Frontal cortex (tissue), 4 donors: Measurements from ENCODE around the gene TRPM2. TPM values are rescaled to one million over a fixed set of nuclear protein-coding genes. Genes with fewer than 3 reads are reported as not detected.

ENCODE experiments used
- DNase-seq, 2 donors: peaks; one replicate each; pipeline ENCODE4 v3.0.0; 2012; ENCODE audit warnings: low spot score in 2 of 2
- FAIRE-seq: peaks from 2 replicates; lab custom pipeline; 2012; peaks lifted over from hg19 to GRCh38; lab: Jason Lieb, UNC
- total RNA-seq: library from RNA; depleted of rRNA; stranded (reverse); fragments of >200 nt; gene quantifications from one replicate; pipeline ENCODE4 v1.2.3, GENCODE V29; 2014
- donor health status: control.
- donor health status: control.
- donor health status: control.

The TRPM2 gene
- total RNA-seq, 1 donor from 2014 or later: 1.6 TPM

DNA sequence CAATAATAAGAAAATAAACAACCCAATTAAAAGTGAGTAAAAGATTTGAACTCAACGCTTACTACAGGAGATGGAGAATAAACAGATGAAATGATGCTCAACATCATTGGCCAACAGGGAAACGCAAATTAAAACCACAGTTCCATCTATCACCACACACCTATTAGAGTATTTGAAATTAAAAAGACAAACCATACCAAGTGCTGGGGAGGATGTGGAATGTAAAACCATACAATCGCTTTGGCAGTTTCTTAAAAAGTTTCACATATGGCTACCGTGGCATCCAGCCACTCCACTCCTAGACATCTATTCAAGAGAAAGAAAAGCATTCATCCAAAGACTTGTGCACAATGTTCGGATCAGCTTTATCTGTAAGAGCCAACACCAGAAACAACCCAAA lies 100.6 kb downstream of the TRPM2 start:
- no peak for FAIRE-seq
- DNase-seq: no peak

DNA sequence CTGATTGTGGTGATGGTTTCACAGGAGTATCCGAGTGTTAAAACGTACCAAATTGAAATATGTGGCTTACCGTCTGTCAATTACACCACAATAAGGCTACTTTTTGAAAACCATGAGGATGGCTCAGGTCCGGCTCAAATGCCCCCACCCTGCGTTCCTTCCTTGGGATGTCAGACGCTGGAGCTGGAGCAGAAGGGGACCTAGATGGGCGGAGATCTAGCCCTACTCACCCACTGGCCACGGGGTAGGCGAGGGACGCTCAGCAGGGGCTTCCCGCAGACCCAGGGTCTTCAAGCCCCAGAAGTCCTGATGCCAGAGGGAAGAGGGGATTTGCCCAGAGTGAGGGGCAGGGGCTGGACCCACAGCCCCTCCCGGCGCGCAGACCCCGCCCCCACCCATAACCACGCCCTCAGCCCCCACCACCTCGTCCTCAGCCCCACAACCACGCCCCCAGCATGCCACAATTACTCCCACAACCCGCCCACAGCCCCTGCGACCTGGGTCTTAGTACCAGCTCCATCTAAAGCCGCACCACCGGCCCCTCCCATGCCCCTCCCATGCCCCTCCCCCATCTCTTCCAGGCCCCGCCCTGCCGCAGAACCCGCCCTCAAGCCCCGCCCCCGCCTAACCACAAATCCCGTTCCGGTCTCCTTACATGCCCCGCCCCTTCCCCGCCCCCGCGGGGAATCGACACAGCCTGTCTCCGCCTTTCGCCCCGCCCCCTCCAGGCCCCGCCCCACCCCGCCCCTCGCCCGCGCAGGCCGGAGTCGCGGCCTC lies 101.5 kb downstream of the TRPM2 start, which contains the start of gene LRRC3:
TSS of gene LRRC3 (plus strand) at position 764 of the 777 bp plus-strand sequence. CDS start 1,135 bp downstream, outside the sequence.
- DNase-seq (peak; percentile 66 to 84), FAIRE-seq (no peak)

DNA sequence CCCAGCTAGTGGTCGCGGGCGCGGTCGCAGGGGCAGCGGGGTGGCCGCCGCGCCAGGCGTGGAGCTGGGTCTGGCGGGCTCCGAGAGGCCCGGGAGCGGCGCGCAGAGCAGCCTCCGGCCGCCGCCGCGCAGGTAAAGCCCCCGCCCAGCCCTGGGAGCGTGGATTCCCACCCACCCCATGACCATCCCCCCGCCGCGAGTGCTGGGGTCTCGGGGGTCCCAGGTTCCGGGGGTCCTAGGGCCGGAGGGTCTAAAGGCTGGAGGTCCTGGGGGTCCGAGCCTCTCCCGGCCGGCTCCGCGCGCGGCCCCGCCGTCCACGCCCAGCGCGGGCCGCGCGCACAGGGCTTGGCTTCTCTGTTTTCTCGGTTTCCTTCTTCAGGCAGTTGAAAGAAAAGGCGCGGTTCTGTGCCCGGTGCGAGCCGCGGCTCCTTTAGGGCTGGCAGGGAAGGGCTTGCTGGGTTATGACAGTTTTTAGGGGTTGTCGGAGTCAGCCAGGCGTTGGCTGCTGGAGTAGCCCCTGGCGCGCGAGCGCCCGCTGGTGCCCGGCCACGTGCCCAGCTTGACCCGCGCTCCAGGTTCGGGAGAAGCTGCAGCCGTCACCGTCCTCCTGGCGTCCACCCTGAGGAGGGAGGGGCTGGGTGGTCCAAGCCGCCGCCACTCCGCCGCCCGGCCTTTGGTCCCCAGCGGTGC lies 102.2 kb downstream of the TRPM2 start:
- no peak for FAIRE-seq
- peak in 1 of 2 donors; percentile 43 for DNase-seq

DNA sequence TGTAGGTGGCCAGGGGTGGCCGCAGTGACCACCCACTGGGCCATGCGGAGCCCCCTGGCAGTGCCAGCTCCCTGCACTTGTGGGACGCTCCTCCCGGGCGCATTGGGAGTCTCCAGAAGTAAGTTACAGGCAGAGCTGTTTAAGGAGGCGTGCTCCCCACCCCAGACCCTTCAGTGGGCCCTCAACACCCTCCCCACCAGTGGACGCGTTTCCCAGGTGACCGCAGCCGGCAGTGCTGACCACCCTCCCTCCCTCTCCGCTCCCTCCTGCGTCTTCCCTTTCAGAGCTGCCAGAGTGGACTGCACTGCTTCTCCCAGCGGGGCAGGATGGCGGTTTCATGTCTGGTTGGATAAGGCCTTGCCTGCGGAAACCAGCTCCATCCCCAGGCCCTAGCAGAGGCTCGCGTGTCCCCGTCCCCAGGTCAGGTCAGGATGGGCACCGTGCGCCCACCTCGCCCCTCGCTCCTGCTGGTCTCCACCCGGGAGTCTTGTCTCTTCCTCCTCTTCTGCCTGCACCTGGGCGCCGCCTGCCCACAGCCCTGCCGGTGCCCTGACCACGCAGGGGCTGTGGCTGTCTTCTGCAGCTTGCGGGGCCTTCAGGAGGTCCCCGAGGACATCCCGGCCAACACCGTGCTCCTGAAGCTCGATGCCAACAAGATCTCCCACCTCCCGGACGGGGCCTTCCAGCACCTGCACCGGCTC lies 102.9 kb downstream of the TRPM2 start:
- DNase-seq (no peak), FAIRE-seq (no peak)

DNA sequence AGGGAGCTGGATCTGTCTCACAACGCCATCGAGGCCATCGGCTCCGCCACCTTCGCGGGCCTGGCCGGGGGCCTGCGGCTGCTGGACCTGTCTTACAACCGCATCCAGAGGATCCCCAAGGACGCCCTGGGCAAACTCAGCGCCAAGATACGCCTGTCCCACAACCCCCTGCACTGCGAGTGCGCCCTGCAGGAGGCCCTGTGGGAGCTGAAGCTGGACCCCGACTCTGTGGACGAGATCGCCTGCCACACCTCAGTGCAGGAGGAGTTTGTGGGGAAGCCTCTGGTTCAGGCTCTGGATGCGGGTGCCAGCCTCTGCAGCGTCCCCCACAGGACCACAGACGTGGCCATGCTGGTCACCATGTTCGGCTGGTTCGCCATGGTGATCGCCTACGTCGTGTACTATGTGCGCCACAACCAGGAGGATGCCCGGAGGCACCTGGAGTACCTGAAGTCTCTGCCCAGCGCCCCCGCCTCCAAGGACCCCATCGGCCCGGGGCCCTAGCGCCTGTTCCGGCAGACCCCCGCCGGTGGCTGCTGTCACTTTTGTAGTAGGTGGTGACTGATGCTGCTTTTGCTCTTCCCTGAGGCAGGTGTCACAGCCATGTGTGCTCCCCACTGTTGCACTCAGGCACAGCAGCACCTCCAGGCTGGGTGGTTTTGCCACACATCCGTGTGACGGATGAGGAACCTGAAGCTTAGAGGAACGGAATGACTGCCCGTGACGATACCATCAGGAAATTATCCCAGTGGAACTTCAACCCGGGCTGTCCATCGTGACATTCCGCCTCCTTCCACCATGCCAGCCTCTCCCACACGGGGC lies 103.7 kb downstream of the TRPM2 start:
- no peak for FAIRE-seq
- no peak for DNase-seq

DNA sequence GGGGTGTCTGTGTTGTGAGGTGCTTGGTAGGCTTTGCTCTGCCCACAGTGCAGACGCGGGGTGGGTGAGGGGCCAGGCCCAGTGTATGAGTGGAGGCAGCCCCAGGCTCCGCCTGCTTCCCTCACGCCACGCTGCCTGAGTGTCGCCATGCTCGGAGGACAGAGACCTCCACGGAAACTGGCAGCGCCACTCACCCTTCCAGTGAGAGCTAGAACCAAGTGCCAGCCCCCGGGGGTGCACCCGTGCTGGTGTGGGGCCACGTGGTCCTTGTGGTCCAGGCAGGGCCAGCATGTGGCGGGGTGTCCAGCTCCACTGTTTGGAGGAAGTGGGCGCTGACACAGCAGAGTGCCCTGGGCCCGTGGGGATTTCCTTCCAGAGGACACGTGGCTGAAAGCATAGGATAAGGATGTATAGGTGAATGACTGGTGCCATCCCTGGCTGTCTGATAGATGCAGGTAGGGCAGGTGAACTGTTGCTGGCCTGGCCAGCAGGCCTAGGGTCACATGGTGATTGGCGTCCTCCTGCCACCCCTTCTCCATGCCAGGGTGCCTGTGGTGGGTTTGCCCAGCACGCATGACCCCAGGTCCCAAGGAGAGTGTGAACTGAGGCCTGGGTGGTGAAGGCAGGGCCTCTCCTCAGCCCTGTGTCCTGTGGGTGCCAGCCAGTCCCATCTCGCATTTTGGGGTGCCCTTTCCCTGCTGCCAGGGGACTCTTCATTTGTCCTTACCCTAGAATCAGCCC lies 105.7 kb downstream of the TRPM2 start:
- DNase-seq (no peak), FAIRE-seq (no peak)

DNA sequence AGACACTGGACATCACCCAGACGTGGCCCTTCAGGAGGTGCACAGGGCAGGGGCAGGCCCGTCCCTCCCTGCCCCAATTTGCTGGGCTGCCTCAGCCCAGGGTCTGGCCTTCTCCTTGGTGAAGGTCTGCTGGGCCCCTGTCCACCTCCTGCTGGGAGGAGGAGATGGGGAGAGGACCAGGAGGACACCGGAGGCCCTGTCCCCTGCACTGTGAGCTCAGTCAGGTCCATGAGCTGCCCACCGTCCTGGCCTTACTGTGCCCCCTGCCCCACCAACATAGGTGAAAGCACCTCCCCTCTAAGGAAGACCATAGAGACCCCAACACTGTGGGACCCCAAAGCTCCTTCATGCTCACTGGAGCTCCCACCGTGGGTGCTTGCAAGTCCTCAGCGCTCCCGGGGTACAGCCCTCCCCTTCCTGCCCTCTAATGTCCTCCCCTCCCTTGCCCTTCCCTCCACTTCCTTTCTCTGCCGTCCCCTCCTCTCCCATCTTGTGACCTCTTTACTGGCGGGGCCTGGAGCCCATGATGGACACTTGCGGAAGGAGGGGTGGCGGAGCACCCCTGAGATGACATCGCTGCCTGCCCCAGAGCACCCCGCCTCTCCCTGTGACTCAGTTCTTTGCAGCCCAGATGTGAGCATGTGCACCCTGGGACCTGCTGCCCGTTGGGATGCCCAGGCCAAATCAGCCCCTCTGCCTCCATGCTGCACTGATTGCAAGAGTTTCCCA lies 106.5 kb downstream of the TRPM2 start:
- DNase-seq (no peak), FAIRE-seq (no peak)

DNA sequence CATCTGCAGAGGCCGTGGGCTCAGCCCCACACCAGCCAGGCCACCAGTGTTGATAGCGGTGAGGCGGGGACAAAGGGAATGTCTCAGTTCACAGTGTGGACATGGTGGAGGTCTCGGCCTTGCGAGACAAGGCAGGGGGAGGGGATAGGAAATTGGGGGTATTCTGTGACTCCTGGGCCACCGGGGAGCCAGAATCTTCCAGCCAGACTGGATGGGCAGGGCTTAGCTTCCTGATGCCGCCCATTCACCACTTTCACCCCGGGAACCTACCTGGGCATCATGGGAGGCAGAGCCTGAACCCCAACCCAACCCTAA lies 107.0 kb downstream of the TRPM2 start:
- DNase-seq: no peak
- FAIRE-seq: no peak

DNA sequence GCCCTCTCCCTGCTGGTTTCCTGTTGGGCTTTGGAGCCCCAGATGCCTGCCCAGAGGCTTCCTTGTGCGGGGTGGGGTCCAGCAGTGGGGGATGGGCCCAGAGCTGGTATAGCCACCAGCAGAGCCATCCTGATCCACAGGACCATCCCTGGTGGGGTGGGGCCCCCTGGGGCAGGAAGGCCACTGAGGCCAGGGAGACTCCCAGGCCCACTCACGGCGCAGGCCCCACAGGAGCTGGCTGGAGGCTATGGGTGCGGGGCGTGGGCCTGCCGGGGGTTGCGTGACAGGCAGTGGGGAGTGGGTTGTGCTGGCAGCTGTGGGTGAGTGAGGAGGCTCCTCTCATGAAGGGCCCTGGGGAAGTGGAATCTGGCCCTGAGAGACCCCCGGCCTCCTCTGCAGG lies 107.6 kb downstream of the TRPM2 start:
- no peak for DNase-seq
- no peak for FAIRE-seq

DNA sequence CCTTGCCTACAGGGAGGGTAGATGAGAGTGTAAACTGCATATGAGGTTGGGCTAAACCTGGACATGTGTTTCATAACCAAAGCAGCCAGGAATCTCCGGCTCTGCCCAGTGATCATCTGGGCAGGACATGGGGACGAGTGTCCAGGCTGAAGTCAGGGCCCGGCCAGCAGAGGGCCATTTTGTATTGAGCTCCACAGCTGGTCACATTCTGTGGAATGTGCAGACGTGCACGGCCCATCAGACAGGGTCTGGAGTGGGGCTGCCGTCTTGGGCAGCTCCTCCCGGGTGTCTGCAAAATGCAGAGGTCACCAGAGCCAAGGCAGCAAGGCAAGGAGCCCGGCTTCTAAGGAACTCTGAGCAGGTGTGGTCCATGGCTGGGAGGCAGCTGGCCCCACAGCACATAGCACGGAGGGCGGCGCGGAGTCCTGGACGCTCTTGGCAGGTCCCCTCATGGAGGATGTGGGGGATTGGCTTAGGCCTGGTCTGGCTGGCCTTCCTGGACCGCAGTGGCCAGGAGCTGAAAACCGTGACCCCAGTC lies 108.1 kb downstream of the TRPM2 start:
- no peak for DNase-seq
- FAIRE-seq: no peak

DNA sequence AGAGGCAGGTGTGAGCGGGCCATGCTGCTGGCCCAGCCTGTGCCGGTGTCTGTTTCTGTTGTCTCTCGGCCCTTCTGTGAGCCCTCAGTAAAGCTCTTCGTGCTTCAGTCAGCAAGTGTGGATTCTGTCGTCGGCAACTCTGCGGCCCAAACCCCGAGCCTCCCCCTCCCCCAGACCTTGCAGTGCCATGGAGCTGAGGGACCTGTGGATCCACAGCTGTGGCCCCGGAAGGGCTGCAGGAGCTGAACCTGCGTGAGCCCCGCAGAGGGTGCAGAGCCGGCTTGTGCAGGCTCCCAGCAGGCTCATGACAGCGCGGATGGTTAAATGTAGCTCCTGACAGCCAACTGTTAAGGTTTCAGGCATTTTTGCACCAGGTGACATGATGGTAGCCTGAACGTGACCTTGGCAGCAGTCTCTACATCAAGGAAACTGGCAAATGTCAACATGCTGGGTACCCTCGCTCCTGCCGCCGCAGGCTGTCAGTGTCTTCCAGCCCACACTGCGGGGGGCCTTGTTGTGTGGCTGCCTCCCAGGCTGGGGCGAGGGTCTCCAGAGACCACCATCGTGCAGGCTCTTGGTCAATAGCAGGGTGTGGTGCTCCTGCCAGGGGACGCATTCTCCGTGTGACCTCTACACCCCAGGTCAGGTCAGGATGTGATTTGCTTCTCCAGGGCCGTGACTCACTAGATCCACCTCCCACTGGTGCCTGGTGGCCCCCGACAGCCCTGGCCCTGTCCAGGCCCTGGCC lies 108.8 kb downstream of the TRPM2 start:
- FAIRE-seq: no peak
- no peak for DNase-seq

DNA sequence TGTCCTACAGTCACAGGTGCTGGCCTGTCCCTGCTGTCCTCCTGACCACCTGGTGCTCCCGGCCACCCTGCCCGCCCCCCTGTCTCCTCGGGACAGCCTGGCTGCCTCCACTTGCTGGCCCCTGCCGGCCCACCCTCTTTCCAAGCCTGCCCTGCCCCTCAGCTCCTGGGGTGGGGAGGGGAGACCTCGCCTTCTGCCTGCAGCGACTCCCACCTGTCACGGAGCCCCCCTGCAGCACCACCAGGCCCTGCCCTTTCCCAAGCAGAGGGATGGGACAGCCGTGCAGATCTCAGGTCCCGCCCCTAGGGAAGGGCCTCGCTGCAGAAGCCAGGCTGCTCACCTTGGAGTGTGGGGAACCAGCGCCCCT lies 109.4 kb downstream of the TRPM2 start:
- DNase-seq (no peak), FAIRE-seq (no peak)

DNA sequence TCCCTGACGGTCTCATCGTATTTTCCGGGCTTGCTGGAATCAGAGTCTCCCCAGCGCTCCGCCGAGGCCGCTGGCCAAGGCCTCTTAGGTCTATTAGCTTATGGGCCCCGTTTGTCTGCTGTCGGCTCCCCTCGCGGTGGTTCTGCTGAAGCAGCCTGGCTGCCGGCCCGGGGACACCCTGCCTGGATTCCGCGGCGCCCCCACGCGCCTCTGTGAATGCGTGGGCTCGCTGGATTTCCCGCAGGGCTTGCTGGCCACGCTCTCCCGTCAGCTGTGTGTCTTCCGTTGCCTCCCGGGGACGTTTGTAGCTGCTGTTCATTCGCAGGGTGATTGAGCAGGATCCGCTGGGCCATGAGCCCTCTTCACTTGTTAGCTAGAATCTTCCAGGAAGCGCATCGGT lies 110.3 kb downstream of the TRPM2 start:
- FAIRE-seq (no peak), DNase-seq (peak in 1 of 2 donors; percentile 58)

DNA sequence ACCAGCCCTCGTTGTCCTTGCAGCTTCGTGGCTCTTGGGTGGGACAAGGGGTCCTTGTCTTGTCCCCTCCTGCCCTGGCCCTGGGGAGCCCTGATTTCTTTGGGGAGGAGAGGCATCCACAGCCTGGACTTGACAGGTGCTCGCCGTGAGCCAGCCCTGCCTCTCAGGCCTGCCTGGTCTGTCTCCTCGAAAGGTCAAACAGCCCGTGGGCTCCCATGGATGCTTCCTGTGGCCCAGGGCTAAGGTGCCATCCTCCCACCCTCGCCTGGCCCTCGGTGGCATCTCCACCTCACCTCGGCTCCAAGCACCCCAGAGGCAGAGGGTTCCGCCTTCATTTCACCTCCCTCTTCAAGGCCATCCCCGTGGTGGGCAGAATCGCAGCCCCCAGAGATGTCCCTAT lies 110.9 kb downstream of the TRPM2 start:
- FAIRE-seq (no peak), DNase-seq (no peak)

DNA sequence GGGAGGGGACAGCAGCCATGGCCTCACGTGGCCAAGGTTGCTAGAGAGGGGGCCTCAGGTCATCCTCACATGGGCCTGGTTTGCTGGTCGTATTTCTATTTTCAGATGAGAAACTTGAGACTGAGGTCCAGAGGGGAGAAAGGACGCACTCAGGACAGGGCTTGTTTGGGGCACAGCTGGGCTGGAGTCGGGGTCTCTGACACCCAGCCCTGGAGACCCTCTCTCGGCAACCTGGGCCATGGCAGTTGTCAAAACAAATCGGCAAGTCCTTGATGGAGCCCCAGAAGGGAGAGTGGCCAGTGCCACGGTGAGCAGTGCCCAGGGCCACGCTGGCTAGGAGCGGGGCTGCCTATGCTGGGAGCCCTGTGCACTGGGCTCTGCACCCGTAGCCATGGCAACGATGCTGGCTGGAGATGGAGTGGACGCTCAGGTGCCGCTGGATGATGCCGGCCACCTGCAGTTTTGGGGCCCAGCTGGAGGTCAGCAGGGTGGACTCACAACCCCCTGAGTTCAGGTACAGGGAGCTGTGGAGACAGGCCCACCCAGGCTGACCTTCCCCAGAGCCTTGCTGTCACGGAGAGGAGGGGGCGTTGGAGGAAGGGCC lies 113.0 kb downstream of the TRPM2 start:
- no peak for FAIRE-seq
- DNase-seq: no peak

DNA sequence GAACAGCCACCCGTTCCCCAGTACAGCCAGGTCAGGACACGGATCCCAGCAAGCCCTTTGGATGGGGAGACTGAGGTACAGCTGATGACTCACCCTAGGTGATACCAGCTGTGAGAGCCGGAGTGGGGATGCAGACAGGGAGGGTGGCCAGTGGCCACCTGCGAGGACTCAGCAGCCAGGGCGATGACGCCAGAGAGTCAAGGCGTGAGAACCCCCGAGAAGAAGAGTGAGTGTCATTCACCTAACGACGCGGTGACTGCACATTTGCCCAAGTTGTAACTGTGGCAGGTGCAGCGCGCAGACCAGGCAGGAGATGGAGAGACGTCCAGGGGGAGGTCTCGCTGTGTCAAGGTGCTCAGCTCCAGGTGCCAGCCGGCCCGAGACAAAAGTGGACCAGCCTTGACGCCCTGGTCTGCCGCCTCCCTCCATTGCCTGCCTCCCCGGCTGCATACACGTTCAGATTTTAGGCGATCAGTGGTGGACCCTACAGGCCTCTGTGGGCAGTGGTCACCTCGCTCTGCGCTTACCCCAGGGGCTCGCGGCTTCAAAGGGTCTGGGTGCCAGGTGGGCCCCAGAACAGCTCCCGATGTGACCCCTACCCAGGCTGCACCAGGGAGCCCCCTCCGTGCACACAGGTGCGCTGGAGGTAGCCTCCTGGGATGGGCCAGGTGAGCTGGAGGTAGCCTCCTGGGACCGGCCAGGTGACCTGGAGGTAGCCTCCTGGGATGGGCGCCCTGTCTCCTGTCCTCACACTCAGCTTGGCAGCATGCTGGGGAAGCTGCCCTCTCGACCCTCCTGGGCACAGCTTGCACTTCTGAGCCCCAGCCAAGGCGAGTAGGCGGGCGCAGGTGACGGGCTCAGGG lies 113.8 kb downstream of the TRPM2 start:
- DNase-seq (no peak), FAIRE-seq (no peak)

DNA sequence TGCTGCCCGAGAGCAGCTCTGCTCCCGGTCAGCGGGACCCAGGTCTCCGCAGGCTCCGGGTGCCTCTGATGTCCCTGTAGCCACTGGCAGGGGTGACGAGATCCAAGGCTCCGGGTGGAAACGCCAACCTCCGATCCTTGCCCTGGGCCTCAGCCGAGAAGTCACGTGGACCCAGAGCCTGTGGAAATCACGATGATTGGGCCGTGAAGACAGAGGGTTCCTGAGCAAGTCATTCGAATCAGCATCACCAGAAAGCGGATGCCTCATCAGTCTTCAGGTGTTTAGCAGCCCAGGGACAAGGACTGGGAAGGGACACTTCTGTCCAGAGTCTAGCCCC lies 114.4 kb downstream of the TRPM2 start:
- DNase-seq (no peak), FAIRE-seq (no peak)
